Kasumi-1 (cell line): Measurements from ENCODE around the gene S100Z.
"Not testable (repeated sequence)": the region's sequence is repeated elsewhere in the genome, so short reads cannot be mapped to it uniquely, and the experiment has no call there.

ENCODE experiments used
- DNase-seq, 2 experiments: peaks; one replicate each; lab custom pipeline; 2025; lab: John Stamatoyannopoulos, UW

S100Z gene

DNA sequence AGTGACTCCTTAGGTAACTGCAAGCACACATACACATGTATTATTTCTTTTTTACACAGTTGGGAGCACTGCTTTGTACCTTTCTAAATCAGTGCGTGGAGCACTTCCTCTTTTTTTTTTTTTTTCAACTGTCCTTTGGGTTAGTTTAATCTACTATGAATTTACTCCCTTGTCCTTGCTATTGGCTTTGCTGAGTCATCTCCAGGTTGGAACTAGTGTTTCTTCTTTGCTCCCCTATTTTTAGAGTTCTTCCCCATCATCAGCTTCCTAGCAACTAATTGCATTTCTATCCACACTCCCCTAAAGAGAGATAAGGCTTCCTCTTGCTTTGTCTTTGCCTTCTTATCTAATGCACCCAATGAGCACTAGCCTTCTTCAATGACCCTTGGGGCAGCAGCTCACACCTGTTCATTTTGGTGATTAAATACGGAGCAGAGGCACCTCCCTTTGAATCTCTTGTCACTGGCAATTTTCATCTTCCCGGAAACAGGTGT, 24.3 kb downstream of the S100Z start:
- peak in 1 of 2 experiments; percentile 14 for DNase-seq

DNA sequence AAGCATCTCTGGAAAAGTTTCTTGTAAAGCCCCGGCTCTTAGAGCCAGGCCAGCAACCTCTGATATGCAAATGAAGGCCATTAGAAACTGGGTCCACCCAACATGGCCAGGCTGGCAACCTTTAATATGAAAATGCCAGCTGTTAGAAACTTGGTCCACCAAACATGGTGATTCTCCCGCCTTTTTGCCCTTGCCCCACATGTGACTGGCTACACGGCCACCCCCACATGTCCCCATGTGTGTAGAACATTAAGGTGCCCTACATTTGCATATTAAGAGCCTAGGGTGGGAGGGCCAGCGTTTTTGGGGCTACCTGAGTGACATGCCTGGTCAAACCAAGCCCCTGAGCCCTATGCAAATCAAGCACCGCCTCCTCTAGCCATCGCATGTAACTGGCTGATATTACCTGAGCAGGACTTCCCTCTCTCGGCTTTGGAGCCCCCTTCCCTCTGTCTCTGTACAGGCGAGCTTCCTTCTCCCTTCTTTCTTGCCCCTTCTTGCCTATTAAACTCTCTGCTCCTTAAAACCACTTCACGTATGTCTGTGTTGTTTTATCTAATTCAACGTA, 39.0 kb downstream of the S100Z start:
- DNase-seq, result no peak

DNA sequence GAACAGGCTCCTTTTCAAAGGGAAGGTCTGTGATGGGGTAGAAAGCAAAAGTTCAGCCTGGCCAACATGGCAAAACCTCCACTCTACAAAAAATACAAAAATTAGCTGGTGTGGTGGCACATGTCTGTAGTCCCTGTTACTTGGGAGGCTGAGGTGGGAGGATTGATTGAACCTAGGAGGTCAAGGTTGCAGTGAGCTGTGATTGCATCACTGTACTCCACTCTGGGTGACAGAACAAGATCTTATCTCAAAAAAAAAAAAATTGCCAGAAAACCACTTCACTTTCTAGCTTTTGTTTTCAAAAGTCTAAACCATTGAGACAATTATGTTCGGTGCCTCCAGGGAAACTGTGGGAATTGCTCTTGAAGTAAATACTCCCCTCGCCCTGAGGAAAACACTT, 43.5 kb downstream of the S100Z start:
- DNase-seq, result no peak

DNA sequence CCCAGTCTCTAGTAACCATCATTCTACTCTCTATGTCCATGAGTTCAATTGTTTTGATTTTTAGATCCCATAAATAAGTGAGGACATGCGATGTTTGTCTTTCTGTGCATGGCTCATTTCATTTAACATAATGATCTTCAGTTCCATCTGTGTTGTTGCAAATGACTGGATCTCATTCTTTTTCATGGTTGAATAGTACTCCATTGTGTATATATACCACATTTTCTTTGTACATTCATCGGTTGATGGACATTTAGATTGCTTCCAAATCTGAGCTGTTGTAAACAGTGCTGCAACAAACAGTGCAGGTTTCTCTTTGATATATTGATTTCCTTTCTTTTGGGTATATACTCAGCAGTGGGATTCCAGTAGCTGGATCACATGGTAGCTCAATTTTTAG, 46.4 kb downstream of the S100Z start:
- no peak for DNase-seq

DNA sequence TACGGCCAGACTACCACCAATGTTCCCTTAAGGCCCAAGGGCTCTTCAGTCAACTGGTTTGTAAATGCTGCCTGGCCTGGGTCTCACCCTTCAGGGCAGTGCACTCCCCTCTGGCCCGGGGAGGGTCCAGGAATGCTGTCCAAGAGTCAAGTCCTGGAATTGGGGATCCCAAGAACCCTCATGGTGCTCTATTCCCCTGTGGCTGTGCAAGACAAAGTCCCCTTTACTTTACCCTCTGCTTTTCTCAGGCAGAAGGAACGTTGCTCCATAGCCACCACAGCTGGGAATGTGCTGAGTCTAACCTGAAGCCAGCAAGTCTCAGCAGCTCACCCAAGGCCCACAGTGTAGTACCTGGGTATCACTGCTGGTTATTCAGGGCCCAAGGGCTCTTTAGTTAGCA, 51.7 kb downstream of the S100Z start:
- DNase-seq, result no peak

DNA sequence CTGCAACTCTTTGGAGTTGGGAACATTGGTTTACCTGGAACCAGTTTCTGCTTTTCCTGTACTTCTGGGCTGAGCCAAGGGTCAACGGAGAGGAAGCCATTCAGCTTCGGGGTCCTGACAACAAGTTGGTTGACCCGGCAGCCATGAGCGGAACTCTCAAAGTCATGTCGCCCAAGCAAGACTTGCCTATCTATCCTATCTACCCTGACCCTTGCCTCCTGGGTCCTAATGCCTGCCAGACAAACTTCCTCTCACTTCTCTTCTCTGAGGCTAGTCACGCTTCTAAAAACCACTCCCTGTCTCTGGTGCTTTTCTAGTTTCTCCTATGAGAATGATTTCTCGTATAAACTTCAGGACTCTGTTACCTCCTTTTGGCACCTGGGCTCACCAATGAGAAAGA, 58.4 kb downstream of the S100Z start:
- DNase-seq, result no peak

DNA sequence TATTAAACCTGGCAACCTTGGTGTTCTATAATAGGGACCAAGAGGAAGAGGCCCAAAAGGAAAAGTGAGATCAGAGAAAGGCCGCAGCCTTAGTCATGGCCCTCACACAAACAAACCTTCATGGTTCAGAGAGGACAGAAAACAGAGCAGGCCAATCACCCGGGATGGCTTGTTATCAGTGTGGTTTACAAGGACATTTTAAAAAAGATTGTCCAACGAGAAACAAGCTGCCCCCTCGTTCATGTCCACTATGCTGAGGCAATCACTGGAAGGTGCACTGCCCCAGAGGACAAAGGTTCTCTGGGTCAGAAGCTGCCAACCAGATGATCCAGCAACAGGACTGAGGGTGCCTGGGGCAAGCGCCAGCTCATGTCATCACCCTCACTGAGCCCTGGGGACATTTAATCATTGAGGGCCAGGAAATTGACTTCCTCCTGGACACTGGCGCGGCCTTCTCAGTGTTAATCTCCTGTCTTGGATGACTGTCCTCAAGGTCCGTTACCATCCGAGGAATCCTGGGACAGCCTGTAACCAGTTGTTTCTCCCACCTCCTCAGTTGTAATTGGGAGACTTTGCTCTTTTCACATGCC, 60.6 kb downstream of the S100Z start:
- not testable (repeated sequence) for DNase-seq

DNA sequence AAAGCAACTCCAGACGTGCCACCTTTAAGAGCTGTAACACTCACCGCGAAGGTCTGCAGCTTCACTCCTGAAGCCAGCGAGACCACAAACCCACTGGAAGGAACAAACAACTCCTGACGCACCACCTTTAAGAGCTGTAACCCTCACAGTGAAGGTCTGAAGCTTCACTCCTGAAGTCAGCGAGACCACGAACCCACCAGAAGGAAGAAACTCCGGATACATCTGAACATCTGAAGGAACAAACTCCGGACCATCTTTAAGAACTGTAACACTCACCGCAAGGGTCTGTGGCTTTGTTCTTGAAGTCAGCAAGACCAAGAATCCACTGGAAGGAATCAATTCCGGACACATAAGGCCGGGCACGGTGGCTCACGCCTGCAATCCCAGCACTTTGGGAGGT, 64.9 kb downstream of the S100Z start:
- not testable (repeated sequence) for DNase-seq

DNA sequence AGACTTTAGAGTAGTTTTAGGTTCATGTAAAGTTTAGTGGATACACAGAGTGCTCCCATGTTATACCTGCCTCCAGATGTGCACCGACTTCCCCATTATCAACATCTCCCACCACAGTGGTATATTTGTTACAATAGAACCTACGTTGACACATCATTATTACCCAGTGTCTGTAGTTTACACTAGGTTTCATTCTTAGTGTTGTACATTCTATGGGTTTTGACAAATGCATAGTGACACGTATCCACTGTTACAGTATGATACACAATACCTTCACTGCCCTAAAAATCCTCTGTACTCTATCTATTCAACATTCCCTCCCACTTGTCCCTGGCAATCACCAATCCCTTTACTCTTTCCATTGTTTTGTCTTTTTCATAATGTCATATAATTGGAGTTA, 68.7 kb downstream of the S100Z start:
- no peak for DNase-seq

DNA sequence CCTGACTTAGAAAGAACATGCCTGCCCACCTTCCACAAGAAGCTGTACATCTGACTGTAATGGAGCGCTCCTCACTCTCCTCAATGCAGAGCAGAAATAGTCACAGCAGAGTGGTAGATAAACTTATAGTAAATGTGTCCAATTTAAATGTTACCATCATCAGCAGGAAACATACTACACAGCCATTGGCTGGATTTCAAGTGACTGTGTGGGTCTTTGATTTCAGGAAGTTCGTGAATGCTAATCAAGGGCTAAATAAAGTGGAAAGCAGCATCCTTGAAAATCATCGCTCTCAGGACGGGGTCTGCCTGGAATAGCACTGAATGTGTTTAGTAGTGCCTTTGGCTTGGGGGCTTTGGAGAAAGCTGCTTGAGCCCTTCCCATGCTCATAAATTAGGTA, 70.7 kb downstream of the S100Z start:
- DNase-seq, result no peak

DNA sequence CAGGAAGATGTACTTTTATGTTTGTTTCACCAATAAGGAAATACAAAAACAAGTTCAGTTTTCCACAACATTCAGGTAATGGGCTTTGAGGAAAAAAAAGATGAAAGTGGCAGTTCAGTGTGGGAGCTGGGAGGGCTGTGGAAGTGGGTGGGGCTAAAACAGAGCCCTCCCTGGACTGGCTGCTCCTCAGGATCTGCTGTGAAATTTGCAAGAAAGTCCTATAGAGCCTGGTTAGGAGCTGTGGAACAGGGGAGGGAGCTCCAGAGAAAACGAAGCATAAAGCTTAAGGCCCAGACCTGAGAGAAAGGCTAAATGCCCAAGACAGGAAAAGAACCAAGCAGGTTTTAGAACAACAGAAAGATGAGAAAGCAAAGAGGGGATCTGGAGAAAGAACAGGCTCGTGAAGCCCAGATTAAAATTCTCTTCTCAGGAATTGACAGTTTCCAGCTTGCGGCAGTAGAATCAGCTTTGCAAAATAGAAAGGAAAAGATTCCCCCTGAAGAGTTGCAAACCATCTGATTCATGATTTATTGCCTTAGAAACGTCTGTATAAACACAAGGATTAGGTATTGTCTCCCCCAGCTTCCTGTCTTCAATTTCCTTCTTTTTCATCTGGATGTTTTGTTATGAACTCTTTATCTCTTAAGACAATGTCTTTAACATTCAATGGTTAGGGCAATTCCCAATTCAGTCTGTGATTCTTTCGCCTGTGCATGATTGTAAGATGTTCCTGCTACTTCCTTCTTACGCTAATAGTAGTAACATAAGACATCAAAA, 76.7 kb downstream of the S100Z start:
- DNase-seq, result no peak

DNA sequence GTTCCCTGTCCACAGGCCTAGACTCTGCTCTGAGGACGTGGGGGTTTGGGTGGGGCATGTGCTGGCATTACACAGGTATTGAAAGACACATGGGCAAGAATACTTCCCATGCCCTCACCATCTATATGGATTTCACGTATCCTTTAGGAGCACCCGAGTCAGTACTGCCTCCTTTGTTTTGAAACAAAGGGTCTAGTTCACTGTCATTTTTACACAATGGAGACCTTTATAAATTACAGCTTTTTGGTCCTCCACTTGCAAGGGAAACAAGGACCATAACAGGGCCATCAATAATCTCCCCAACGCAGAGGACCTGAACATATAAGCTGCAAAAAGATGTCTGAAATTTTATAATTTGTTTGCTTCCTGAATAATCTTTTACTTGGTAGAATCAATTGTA, 78.1 kb downstream of the S100Z start:
- DNase-seq, result no peak

DNA sequence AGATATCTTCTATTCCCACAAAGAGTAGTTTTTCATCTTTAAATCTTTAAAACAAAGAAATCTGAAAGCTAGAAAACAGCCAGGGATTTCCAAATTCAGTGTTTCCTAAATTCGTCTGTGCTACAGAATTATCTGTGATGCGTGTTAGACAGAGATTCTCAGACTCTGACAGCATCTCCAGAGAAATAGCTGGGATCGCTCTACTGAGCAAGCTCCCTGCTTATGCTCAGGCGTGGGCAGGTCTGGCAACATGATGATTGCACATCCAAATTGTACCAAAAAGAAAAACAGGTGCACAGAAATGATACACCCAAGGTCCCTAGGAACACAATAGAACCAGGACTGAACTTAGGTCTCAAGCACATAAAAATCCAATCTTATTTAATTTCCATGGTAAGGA, 80.3 kb downstream of the S100Z start:
- DNase-seq, result no peak

DNA sequence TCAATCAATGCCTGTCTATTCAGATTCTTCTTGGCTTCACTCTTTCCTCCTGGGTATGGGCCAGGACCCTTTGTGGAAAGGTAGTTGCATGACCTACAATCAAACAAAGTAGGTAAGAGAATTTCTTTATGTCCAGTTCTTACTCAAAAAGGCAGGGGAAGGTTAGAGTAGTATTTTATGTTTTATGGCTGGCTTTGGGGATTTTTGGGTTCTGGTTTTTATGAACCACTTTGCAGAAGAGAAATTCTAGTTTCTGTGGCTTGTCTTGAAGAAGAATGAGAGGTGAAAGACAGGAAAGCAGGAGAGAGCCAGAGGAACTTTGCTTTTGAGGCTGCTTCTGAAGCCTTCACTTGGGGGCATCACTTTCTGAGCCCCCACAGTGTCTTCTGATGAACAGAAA, 88.4 kb downstream of the S100Z start:
- no peak for DNase-seq

DNA sequence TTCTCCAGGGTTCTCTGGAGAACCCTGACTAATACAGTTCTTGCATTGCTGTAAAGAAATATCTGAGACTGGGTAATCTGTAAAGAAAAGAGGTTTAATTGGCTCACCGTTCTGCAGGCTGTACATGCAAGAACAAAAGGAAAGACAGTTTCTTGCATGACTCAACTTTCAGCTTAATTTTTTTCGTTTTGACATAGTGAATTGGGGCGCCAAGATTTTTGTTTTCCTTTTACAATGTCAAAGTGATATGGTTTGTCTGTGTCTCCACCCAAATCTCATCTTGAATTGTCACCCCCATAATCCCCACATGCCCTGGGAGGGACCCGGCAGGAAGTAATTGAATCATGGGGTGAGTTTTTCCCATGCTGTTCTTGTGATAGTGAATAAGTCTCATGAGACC, 91.2 kb downstream of the S100Z start:
- DNase-seq, result no peak

DNA sequence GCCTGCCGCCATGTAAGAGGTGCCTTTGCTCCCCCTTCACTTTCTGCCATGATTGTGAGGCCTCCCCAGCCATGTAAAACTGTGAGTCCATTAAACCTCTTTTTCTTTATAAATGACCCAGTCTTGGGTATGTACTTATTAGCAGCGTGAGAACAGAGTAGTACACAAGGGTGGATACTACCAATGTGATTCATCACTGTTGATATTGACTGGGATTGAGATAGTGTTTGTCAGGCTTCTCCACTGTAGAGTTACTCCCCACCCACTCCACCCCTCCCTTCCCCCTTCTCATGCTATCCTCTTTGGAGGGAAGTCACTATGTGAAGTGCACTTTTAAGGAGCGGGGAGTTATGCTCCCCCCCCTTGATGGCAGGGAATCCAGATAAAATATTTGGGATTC, 91.6 kb downstream of the S100Z start:
- no peak for DNase-seq

DNA sequence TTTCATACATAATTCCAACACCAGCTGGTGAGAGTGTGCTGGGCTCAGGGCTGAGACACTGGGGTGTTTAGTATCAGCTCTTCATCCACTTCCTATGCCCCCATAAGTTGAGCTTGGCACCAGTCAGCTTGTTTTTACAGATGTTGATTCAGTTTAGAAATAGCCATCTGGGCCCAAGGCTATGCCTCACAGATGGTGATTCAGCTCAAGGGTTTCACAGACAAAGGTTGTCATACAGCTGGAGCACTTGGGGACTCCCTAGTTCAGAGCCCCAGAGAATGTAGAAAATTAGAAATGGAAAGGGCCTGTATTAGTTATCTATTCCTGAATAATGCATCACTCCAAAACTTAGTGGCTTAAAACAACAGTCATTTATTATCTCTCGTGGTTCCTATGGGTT, 92.8 kb downstream of the S100Z start:
- no peak for DNase-seq

DNA sequence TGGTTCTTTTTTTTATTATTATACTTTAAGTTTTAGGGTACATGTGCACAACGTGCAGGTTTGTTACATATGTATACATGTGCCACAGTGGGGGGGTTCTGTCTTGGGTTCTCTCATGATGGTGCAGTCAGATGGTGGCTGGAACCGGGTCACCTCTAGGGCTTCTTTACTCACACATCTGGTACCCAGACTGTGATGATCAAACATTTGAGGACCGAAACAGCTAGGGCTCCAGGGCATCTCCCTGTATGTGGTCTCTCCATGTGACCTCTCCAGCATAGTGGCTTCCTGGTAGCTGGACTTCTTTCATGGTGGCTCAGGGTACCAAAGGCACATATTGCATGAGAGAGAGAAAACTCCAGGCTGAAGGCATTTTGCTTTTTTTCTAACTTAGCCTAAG, 93.2 kb downstream of the S100Z start:
- DNase-seq, result no peak

DNA sequence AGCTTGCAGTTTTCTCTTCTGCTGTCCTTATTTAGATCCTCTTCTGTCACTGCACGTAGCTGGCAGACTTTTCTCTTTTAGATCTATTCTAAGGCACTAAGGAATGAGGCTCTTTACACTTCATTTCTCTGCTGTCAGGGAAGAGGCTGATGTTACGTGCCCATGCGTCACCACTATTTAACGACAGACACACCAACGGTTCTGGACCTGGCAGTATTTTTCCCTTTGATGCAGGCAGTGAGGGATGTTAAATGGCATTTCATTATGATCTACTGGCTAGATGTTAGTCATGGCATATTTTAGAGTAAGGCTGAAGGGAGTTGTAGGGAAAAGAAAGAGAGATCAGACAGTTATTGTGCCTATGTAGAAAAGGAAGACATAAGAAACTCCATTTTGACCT, 94.8 kb downstream of the S100Z start:
- DNase-seq, result no peak

DNA sequence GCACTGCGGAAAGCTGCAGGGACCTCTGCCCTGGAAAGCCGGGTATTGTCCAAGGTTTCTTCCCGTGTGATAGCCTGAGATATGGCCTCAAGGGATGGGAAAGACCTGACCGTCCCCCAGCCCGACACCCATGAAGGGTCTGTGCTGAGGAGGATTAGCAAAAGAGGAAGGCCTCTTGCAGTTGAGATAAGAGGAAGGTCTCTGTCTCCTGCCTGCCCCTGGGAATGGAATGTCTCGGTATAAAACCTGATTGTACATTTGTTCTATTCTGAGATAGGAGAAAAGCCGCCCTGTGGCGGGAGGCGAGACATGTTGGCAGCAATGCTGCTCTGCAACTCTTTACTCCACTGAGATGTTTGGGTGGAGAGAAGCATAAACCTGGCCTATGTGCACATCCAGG, 95.4 kb downstream of the S100Z start:
- DNase-seq, result not testable (repeated sequence)

DNA sequence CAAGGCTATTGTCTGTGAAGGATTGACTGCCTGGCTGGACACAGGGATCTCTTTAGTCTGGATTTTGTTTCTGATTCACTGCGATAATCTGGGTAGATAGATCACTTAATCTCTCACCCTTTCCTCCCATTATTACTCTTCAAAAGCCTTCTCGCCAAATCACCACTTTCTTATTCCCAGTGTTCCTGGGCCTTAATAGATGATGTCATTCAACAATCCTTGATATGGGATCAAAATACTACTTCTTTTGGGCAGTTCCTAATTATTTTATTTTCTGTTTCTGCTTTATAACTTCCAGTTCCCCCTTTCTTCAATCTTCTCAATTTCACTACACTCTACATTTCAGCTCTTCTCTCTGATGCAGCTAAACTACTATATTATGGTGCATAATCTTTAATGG, 96.3 kb downstream of the S100Z start:
- DNase-seq, result no peak

DNA sequence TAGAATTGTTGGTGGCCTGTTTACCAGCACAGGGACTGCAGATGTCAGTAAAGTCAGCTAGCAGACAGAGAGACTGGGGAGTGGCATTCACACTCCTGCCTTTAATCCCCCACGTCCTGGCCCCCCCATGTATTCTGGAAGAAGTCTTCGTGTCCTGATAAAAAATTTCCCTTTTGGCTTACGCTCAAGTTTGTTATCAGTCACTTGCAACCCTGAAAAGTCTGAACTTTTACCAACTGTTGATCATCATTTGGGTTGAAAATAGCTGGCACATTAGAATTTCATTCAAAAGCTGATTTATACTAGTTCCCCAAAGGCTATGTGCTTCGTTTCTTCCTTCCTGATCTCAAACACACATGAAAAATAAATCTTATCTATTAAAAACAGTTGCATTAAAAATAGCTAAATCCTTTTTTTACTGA, 97.3 kb downstream of the S100Z start:
- DNase-seq, result no peak

DNA sequence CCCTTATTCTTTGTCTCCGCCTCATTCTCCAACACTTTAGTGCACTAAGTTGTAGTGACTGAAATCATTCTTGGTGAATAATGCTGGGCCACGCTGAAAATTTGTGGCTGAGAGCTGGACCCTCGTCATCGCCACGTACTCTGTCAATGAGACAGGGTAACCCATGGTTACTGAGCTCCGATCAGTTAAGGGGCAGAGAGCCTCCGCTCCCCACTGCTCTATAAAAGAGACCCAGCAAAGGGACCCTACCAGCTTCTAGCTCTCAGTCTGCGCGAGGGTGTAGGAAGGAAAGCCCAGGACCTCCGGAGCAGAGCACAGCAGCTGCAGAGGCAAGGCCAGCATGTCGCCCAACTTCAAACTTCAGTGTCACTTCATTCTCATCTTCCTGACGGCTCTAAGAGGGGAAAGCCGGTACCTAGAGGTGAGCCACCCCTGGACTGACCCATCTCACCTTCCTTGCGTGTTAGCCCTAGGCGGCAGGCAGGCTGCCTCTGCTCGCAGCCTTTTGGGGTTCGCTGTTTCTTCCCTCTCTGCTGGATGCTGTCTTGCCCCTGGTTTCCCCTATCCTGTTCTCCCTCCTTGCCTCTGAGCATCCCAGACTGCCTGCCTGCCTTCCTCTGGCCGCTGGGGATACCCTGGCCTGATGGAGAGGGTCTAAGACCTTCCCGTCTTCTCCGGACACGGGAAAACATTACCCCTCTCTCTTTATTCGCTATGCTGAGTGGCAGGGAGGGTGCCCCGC, 103.2 kb downstream of the S100Z start, which contains the start of gene CRHBP:
CRHBP (plus strand) TSS at position 251 of the 742 bp plus-strand sequence; CDS start at position 341, 90 bp downstream.
- no peak for DNase-seq
